Measurements from ENCODE around the gene CLSTN3. TPM values are rescaled to one million over a fixed set of nuclear protein-coding genes. Genes with fewer than 3 reads are reported as not detected.

CLSTN3 gene
- total and polyA plus RNA-seq, 3 donors from 2014 or later, result 18.8 to 22.7 (median 19.9) TPM

DNA sequence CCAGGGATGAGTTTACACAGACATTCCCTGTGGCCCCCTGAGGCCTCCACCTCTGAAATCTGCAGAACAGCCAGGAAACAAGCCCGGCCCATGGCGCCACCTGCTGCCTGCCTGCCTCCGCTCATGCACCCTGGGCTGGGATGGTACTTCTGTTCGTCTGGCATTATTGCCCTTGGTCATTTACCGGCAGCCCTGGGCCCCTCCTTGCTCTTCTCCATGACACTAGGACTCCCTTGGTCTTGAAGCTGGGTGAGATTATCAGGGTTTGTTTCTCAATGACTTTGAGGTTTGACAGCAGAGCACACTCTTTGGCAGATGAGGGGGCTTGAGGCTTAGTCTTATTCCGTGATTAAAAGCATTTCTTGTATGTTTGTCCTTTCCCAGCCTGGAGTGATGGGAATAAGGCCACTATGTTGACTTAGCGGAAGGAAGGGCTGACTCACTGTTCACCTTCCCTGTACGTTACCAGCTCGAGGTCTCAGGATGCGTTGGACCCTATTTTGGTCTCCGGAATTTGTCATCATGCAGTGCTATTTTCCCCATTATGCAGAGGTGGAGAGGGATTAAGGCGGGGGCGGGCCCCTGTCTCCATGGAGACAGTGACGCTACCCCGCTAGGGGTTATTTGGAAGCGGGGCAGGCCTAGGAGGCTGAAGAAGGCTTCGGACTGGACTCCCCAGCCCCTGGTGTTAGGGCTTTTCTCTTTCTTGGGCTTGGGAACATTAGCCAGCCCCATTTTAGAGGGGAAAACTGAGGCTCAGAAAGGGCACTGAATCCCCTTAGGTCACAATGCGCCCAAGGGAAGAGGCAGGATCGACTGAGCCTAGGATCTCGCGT, 58.6 kb downstream of the CLSTN3 start:
- intact Hi-C loops (cut with DNase I; ENCODE audit: low total_unique reads), result no loop called here

DNA sequence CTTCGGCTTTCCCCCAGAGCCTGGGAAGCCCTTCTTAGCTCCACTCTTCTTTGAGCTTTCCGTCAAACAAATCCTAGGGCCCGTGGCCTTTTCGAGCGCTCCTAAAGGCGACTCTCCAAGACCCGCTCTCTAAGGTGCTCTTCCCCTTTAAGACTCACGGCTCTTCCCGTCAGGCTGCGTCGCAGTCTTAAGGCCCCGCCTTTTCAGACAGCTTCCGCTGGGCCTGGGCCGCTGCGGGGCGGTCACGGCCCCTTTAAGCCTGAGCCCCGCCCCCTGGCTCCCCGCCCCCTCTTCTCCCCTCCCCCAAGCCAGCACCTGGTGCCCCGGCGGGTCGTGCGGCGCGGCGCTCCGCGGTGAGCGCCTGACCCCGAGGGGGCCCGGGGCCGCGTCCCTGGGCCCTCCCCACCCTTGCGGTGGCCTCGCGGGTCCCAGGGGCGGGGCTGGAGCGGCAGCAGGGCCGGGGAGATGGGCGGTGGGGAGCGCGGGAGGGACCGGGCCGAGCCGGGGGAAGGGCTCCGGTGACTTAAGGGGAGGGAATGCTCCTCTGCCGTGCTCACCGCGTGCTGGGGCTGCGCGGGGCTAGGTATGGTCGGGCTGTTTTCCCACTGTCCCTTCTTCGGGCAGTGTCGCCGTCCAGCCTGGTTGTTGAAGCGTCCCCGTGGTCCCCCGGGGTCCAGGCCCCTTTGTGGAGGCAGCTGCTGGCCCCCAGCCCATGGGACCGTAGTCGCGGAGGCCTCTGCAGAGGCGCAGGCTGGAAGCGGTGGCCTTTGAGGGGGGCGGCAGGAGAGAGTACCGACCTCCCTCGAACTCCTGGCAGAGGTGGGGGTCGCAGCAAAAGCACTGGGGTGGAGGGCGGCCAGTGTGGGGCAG, 59.5 kb downstream of the CLSTN3 start, which contains the start of gene PEX5:
TSS of gene PEX5 (plus strand) at position 289 of the 870 bp plus-strand sequence. CDS start 692 bp downstream, outside the sequence.
- Histone ChIP-seq H3K4me3 (peak within 1 kb of the TSS; percentile 79 to 91), H3K36me3 (ENCODE audit: low read depth, missing control alignments) (no peaks in the 10 kb centered on the region), H3K9me3 (no peaks in the 10 kb centered on the region), H3K27me3 (no peaks in the 10 kb centered on the region), H3K4me1 (peaks cover 31% of the 10 kb centered on the region), H3K27ac (peak within 1 kb of the TSS; percentile 85 to 94)
- intact Hi-C loops (cut with DNase I; ENCODE audit: low total_unique reads), result no loop called here
- DNase-seq, result peak; percentile 93
- 0 to 1% methylated on average over 20 to 65 of the region's 68 CpGs for WGBS, 2 donors
- TF ChIP-seq POLR2A (IDR thresholded peaks at IDR 0.05), result no peak
- TF ChIP-seq CTCF (IDR thresholded peaks at IDR 0.05), result no peak

More for the DNA sequence above, 58.6 kb downstream of the CLSTN3 start:
- peak; percentile 81 for DNase-seq
- Histone ChIP-seq H3K4me1 (peaks cover 26% of the 10 kb centered on the region), H3K27ac (peak overlapping the region; percentile 85 to 94), H3K4me3 (peak overlapping the region; percentile 79 to 91), H3K36me3 (ENCODE audit: low read depth, missing control alignments) (no peaks in the 10 kb centered on the region), H3K9me3 (no peaks in the 10 kb centered on the region), H3K27me3 (no peaks in the 10 kb centered on the region)
- TF ChIP-seq CTCF (IDR thresholded peaks at IDR 0.05) (peak; percentile 29 to 58 (median 43)), POLR2A (IDR thresholded peaks at IDR 0.05) (no peak)
- 5 to 7% methylated on average over 21 of the region's 21 CpGs for WGBS, 2 donors

GRCh38 chr12:7190268-7191055, 60.3 kb downstream of the CLSTN3 start:
- Histone ChIP-seq H3K4me3 (peak overlapping the region; percentile 79 to 91), H3K4me1 (peaks cover 32% of the 10 kb centered on the region), H3K9me3 (no peaks in the 10 kb centered on the region), H3K36me3 (ENCODE audit: low read depth, missing control alignments) (no peaks in the 10 kb centered on the region), H3K27me3 (no peaks in the 10 kb centered on the region), H3K27ac (peak overlapping the region; percentile 85 to 94)
- 11 to 17% methylated on average over 13 to 14 of the region's 17 CpGs for WGBS, 2 donors
- intact Hi-C loops (cut with DNase I; ENCODE audit: low total_unique reads), result no loop called here
- no peak for TF ChIP-seq CTCF (IDR thresholded peaks at IDR 0.05)
- TF ChIP-seq POLR2A (IDR thresholded peaks at IDR 0.05), result no peak
- peak; percentile 72 for DNase-seq

DNA sequence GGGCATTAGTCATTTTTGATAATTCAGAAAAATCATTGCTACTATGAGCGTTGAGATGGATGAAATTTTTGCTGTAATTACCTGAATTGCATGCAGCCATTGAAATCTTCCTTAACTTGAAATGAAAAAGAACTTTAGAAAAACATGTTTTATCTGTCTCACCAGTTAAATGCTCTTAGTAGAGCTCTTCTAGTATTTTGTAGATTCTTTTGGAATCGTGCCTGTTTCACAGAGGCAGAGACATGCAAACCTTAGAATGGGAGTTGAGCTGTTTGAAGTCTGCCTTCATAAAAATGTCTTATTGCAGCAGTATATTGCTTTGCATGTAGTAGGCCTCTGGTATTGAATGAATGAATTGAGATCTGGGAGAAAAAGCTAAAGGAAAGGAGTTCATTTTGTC, 63.5 kb downstream of the CLSTN3 start:
- H3K36me3 ChIP-seq (ENCODE audit: low read depth, missing control alignments), result no peaks in the 10 kb centered on the region
- H3K27me3 ChIP-seq, result no peaks in the 10 kb centered on the region
- intact Hi-C loops (cut with DNase I; ENCODE audit: low total_unique reads), result no loop called here
- no peak overlapping the region for H3K27ac ChIP-seq
- no peak overlapping the region for H3K4me3 ChIP-seq
- WGBS, 2 donors, result 48 to 71% methylated on average over 2 of the region's 2 CpGs
- no peak for DNase-seq
- TF ChIP-seq POLR2A (IDR thresholded peaks at IDR 0.05) (no peak), CTCF (IDR thresholded peaks at IDR 0.05) (no peak)
- H3K4me1 ChIP-seq, result peaks cover 29% of the 10 kb centered on the region
- no peaks in the 10 kb centered on the region for H3K9me3 ChIP-seq

Data from testis (tissue), 3 donors.